ENCODE data around the gene RASA4. TPM values are rescaled to one million over a fixed set of nuclear protein-coding genes. Genes with fewer than 3 reads are reported as not detected.
A peak's percentile ranks its signal among the peaks of the same experiment; 100 is the strongest.
"Not testable (repeated sequence)": the region's sequence is repeated elsewhere in the genome, so short reads cannot be mapped to it uniquely, and the experiment has no call there.

RASA4 gene
- total and polyA plus RNA-seq, 9 of the 15 experiments (the other 6 are each of a cell fraction or from before 2014, with no cell fraction given), result 0.36 to 10.9 (median 2.8) TPM

DNA sequence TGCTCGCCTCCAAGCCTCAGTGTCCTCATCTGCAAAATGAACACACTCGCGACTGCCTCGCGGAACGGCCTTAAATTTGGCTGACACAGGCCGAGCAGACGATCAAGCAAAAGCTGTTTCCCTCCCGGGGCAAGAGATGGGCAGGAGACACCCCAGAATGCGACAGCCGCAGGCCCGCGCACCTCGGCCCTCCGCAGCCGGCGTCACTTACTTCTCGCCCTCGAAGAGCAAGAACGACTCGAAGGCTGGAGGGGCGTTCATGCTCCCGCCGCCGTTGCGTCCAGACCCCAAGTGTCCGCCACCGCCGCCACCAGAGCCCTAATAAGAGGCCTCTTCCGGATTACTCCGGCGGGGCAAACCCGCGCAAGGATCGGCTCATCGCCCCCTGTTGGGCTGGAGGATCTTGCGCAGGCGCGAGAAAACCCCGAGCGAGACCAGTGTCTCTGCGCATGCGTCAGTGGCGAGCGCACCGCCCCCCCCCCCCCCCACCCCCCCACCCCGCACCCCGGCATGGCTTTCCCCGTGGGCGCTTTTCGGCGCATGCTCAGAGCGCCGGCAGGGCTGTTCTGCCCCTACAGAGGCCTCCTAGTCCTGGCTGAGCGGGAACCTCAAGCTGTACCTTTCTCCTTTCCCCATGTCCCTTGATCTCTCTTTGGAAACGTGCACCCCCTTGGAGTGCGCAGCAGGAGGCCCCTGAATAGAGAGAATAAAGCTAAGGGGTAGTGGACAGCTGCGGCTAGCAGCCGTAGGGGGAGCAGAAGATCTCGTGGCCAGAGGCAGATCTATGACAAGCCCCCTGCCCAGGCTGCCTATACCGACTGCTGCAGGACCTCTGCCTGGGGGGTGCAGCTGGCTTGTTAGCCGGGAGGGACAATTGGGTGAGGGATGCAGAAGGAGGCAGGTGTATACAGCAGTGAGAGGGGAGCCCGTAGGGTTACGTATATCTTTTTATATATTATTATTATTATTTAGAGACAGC is 44.0 kb downstream of the RASA4 start, which contains the start of gene POLR2J3 (continued):
- TF ChIP-seq POLR2A (conservative IDR thresholded peaks at IDR 0.05) (0 out of 2 replicates have a peak, but pooled peaks have one; percentile 38), C11orf30 (IDR thresholded peaks at IDR 0.05; ENCODE audit: low read depth) (peak; percentile 66), EP400 (IDR thresholded peaks at IDR 0.05) (0 out of 2 replicates have a peak, but pooled peaks have one; percentile 15), MAZ (CRISPR knock-in tag; conservative IDR thresholded peaks at IDR 0.05 in 1 of 2, IDR thresholded peaks at IDR 0.05 in 1 of 2) (peak in 1 of 2 experiments; percentile 54; a peak in 1 of 4 replicates), NRF1 (conservative IDR thresholded peaks at IDR 0.05 in 1 of 2, IDR thresholded peaks at IDR 0.05 in 1 of 2) (peak; percentile 46 to 58), SIN3B (IDR thresholded peaks at IDR 0.05; ENCODE audit: low read depth) (peak; percentile 68)
- TF ChIP-seq, protein P1, sequence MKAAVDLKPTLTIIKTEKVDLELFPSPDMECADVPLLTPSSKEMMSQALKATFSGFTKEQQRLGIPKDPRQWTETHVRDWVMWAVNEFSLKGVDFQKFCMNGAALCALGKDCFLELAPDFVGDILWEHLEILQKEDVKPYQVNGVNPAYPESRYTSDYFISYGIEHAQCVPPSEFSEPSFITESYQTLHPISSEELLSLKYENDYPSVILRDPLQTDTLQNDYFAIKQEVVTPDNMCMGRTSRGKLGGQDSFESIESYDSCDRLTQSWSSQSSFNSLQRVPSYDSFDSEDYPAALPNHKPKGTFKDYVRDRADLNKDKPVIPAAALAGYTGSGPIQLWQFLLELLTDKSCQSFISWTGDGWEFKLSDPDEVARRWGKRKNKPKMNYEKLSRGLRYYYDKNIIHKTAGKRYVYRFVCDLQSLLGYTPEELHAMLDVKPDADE (conservative IDR thresholded peaks at IDR 0.05; ENCODE audit: control insufficient read depth, low read depth, low read length), result 0 out of 2 replicates have a peak, but pooled peaks have one; percentile 31
- TF ChIP-seq, protein P2, sequence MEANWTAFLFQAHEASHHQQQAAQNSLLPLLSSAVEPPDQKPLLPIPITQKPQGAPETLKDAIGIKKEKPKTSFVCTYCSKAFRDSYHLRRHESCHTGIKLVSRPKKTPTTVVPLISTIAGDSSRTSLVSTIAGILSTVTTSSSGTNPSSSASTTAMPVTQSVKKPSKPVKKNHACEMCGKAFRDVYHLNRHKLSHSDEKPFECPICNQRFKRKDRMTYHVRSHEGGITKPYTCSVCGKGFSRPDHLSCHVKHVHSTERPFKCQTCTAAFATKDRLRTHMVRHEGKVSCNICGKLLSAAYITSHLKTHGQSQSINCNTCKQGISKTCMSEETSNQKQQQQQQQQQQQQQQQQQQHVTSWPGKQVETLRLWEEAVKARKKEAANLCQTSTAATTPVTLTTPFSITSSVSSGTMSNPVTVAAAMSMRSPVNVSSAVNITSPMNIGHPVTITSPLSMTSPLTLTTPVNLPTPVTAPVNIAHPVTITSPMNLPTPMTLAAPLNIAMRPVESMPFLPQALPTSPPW (CRISPR knock-in tag; IDR thresholded peaks at IDR 0.05), result peak; percentile 60
- TF ChIP-seq, protein P3, sequence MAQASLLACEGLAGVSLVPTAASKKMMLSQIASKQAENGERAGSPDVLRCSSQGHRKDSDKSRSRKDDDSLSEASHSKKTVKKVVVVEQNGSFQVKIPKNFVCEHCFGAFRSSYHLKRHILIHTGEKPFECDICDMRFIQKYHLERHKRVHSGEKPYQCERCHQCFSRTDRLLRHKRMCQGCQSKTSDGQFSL (CRISPR knock-in tag; IDR thresholded peaks at IDR 0.05), result not testable (repeated sequence)
- TF ChIP-seq, protein P3 (tag; IDR thresholded peaks at IDR 0.05), result peak in 1 of 2 experiments; percentile 87; a peak in 2 of 4 replicates
- TF ChIP-seq, protein P4, sequence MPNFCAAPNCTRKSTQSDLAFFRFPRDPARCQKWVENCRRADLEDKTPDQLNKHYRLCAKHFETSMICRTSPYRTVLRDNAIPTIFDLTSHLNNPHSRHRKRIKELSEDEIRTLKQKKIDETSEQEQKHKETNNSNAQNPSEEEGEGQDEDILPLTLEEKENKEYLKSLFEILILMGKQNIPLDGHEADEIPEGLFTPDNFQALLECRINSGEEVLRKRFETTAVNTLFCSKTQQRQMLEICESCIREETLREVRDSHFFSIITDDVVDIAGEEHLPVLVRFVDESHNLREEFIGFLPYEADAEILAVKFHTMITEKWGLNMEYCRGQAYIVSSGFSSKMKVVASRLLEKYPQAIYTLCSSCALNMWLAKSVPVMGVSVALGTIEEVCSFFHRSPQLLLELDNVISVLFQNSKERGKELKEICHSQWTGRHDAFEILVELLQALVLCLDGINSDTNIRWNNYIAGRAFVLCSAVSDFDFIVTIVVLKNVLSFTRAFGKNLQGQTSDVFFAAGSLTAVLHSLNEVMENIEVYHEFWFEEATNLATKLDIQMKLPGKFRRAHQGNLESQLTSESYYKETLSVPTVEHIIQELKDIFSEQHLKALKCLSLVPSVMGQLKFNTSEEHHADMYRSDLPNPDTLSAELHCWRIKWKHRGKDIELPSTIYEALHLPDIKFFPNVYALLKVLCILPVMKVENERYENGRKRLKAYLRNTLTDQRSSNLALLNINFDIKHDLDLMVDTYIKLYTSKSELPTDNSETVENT (CRISPR knock-in tag; IDR thresholded peaks at IDR 0.05), result peak; percentile 39; the same call in 1 of the 2 replicates

DNA sequence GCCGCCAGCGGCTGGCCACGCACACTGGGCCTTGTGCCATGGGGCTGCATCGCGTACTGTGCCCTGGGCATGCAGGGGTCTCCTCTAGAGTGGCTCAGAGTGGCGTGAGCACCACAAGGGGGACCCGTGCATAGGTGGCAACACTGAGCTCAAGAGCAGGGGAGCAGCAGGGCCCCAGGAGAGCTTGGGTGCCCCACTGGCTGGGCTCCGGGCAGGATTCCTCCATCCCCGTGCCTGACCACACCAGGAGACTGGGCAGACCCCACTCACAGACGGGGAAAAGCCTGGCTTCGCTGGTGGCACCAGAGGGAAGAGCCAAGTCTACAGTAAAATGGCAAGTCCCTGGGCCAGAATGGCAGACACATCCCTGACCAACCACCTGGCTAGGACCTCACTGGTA is 47.9 kb downstream of the RASA4 start:
- BruUV-seq (replicated peaks), result not testable (repeated sequence)

More for the DNA sequence above, 47.9 kb downstream of the RASA4 start:
- H3K4me3 ChIP-seq; H3K79me2 ChIP-seq (ENCODE audit: control insufficient read depth, insufficient read depth, low read length); POLR2A ChIA-PET; CTCF ChIA-PET (ENCODE audit: low intra/inter-chr PET ratio); H3K9ac ChIP-seq (ENCODE audit: insufficient read depth in 1 of 2, low read depth in 2 of 2, low read length in 2 of 2); H3K27ac ChIP-seq (ENCODE audit: extremely low read depth, low read depth, low read length); H3K36me3 ChIP-seq (ENCODE audit: control insufficient read depth, insufficient read depth, low read length); FAIRE-seq; H3K9me3 ChIP-seq (replicated peaks; ENCODE audit: control insufficient read depth, insufficient read depth, low read depth, low read length); H3K27me3 ChIP-seq (ENCODE audit: control insufficient read depth in 2 of 2, insufficient read depth in 2 of 2, low read length in 2 of 2); intact Hi-C loops (cut with micrococcal nuclease); ATAC-seq; H3K9me1 ChIP-seq (ENCODE audit: control insufficient read depth, insufficient read depth, low read length); H2AFZ ChIP-seq (ENCODE audit: low read depth, low read length); H4K20me1 ChIP-seq (replicated peaks; ENCODE audit: control insufficient read depth, insufficient read depth, low read length); H3K4me1 ChIP-seq (replicated peaks in 1 of 2; ENCODE audit: control insufficient read depth in 2 of 2, insufficient read depth in 2 of 2, low read length in 2 of 2); H3K4me2 ChIP-seq (ENCODE audit: insufficient read depth, low read length); DNase-seq (ENCODE audit: extremely low read depth in 1 of 4, low spot score in 3 of 4): not testable (repeated sequence)
- whole genome bisulfite sequencing (ENCODE audit: insufficient coverage, low coverage, missing lambda C conversion rate), result 98% methylated on average over 3 of the region's 11 CpGs
- in situ Hi-C loops (cut with MboI), result loop anchor here (25.0 kb wide), 1 partner anchor 106 kb away; the partner anchor contains the start of genes ALKBH4 and LRWD1

Measured in K562 (cell line).